ENCODE measurements around the gene SLC12A7.
"Not testable (repeated sequence)": the region's sequence is repeated elsewhere in the genome, so short reads cannot be mapped to it uniquely, and the experiment has no call there.

The SLC12A7 gene

GRCh38 chr5:1005904-1006655, 105.8 kb downstream of the SLC12A7 start:
- H3K4me1 ChIP-seq (ENCODE audit: control insufficient read depth, insufficient read depth, low read length, poor library complexity, severe bottlenecking), result peaks cover 3% of the 10 kb centered on the region
- no peaks in the 10 kb centered on the region for H3K36me3 ChIP-seq (ENCODE audit: control insufficient read depth, insufficient read depth, low read length)
- 94 to 95% methylated on average over 5 to 11 of the region's 13 CpGs for WGBS, 2 experiments (ENCODE audit: insufficient coverage in 2 of 2)
- H3K9me3 ChIP-seq (ENCODE audit: control insufficient read depth, low read length), result no peaks in the 10 kb centered on the region
- H3K27ac ChIP-seq (ENCODE audit: low read depth, low read length, severe bottlenecking), result no peak overlapping the region
- H3K4me3 ChIP-seq (ENCODE audit: extremely low read depth, insufficient read depth, low read length, poor library complexity, severe bottlenecking), result no peak overlapping the region

- Histone ChIP-seq H3K4me1 (ENCODE audit: control insufficient read depth, insufficient read depth, low read length, poor library complexity, severe bottlenecking) (peaks cover 3% of the 10 kb centered on the region), H3K27ac (ENCODE audit: low read depth, low read length, severe bottlenecking) (no peak overlapping the region), H3K9me3 (ENCODE audit: control insufficient read depth, low read length) (no peaks in the 10 kb centered on the region), H3K36me3 (ENCODE audit: control insufficient read depth, insufficient read depth, low read length) (no peaks in the 10 kb centered on the region), H3K4me3 (ENCODE audit: extremely low read depth, insufficient read depth, low read length, poor library complexity, severe bottlenecking) (peak overlapping the region; percentile 44)
- WGBS, 2 experiments (ENCODE audit: insufficient coverage in 2 of 2), result 49 to 52% methylated on average over 41 to 44 of the region's 47 CpGs
Measured at GRCh38 chr5:1005249-1005851, 106.5 kb downstream of the SLC12A7 start.

- WGBS, 2 experiments (ENCODE audit: insufficient coverage in 2 of 2), result 3 to 7% methylated on average over 64 to 68 of the region's 88 CpGs
- Histone ChIP-seq H3K9me3 (ENCODE audit: control insufficient read depth, low read length) (no peaks in the 10 kb centered on the region), H3K4me3 (ENCODE audit: extremely low read depth, insufficient read depth, low read length, poor library complexity, severe bottlenecking) (peak overlapping the region; percentile 44), H3K36me3 (ENCODE audit: control insufficient read depth, insufficient read depth, low read length) (no peaks in the 10 kb centered on the region), H3K4me1 (ENCODE audit: control insufficient read depth, insufficient read depth, low read length, poor library complexity, severe bottlenecking) (peaks cover 3% of the 10 kb centered on the region), H3K27ac (ENCODE audit: low read depth, low read length, severe bottlenecking) (peak overlapping the region; percentile 16)
Measured at GRCh38 chr5:1004461-1005248, 107.2 kb downstream of the SLC12A7 start.

GRCh38 chr5:1003296-1003937, 108.4 kb downstream of the SLC12A7 start:
- whole genome bisulfite sequencing, 2 experiments (ENCODE audit: insufficient coverage in 2 of 2), result 92 to 93% methylated on average over 18 to 19 of the region's 21 CpGs
- Histone ChIP-seq H3K27ac (ENCODE audit: low read depth, low read length, severe bottlenecking) (no peak overlapping the region), H3K36me3 (ENCODE audit: control insufficient read depth, insufficient read depth, low read length) (no peaks in the 10 kb centered on the region)

GRCh38 chr5:1002836-1003235, 109.0 kb downstream of the SLC12A7 start:
- no peaks in the 10 kb centered on the region for H3K36me3 ChIP-seq (ENCODE audit: control insufficient read depth, insufficient read depth, low read length)
- 96 to 97% methylated on average over 9 to 10 of the region's 13 CpGs for WGBS, 2 experiments (ENCODE audit: insufficient coverage in 2 of 2)
- no peak overlapping the region for H3K27ac ChIP-seq (ENCODE audit: low read depth, low read length, severe bottlenecking)
- H3K4me1 ChIP-seq (ENCODE audit: control insufficient read depth, insufficient read depth, low read length, poor library complexity, severe bottlenecking), result peaks cover 3% of the 10 kb centered on the region
- no peak overlapping the region for H3K4me3 ChIP-seq (ENCODE audit: extremely low read depth, insufficient read depth, low read length, poor library complexity, severe bottlenecking)
- no peaks in the 10 kb centered on the region for H3K9me3 ChIP-seq (ENCODE audit: control insufficient read depth, low read length)

More at GRCh38 chr5:1003296-1003937, 108.4 kb downstream of the SLC12A7 start:
- no peaks in the 10 kb centered on the region for H3K9me3 ChIP-seq (ENCODE audit: control insufficient read depth, low read length)
- no peak overlapping the region for H3K4me3 ChIP-seq (ENCODE audit: extremely low read depth, insufficient read depth, low read length, poor library complexity, severe bottlenecking)
- H3K4me1 ChIP-seq (ENCODE audit: control insufficient read depth, insufficient read depth, low read length, poor library complexity, severe bottlenecking), result peaks cover 3% of the 10 kb centered on the region

- H3K27ac ChIP-seq (ENCODE audit: low read depth, low read length, severe bottlenecking), result no peak overlapping the region
- WGBS, 2 experiments (ENCODE audit: insufficient coverage in 2 of 2), result 82% methylated on average over 3 of the region's 4 CpGs; no CpG with 5 or more reads in 1 of the 2 experiments
Measured at GRCh38 chr5:1002271-1002546, 109.7 kb downstream of the SLC12A7 start.

GRCh38 chr5:1001406-1002270, 110.2 kb downstream of the SLC12A7 start:
- peaks cover 10% of the 10 kb centered on the region for H3K4me1 ChIP-seq (ENCODE audit: control insufficient read depth, insufficient read depth, low read length, poor library complexity, severe bottlenecking)
- H3K36me3 ChIP-seq (ENCODE audit: control insufficient read depth, insufficient read depth, low read length), result no peaks in the 10 kb centered on the region
- 92 to 93% methylated on average over 14 to 17 of the region's 19 CpGs for WGBS, 2 experiments (ENCODE audit: insufficient coverage in 2 of 2)

More at GRCh38 chr5:1002271-1002546, 109.7 kb downstream of the SLC12A7 start:
- Histone ChIP-seq H3K4me3 (ENCODE audit: extremely low read depth, insufficient read depth, low read length, poor library complexity, severe bottlenecking) (no peak overlapping the region), H3K36me3 (ENCODE audit: control insufficient read depth, insufficient read depth, low read length) (no peaks in the 10 kb centered on the region), H3K4me1 (ENCODE audit: control insufficient read depth, insufficient read depth, low read length, poor library complexity, severe bottlenecking) (peaks cover 4% of the 10 kb centered on the region), H3K9me3 (ENCODE audit: control insufficient read depth, low read length) (no peaks in the 10 kb centered on the region)

GRCh38 chr5:1000831-1001230, 111.0 kb downstream of the SLC12A7 start:
- 95 to 96% methylated on average over 8 to 9 of the region's 11 CpGs for WGBS, 2 experiments (ENCODE audit: insufficient coverage in 2 of 2)
- H3K27ac ChIP-seq (ENCODE audit: low read depth, low read length, severe bottlenecking); H3K4me3 ChIP-seq (ENCODE audit: extremely low read depth, insufficient read depth, low read length, poor library complexity, severe bottlenecking); H3K36me3 ChIP-seq (ENCODE audit: control insufficient read depth, insufficient read depth, low read length); H3K9me3 ChIP-seq (ENCODE audit: control insufficient read depth, low read length): not testable (repeated sequence)
- H3K4me1 ChIP-seq (ENCODE audit: control insufficient read depth, insufficient read depth, low read length, poor library complexity, severe bottlenecking), result peaks cover 14% of the 10 kb centered on the region

More at GRCh38 chr5:1001406-1002270, 110.2 kb downstream of the SLC12A7 start:
- no peak overlapping the region for H3K4me3 ChIP-seq (ENCODE audit: extremely low read depth, insufficient read depth, low read length, poor library complexity, severe bottlenecking)
- no peak overlapping the region for H3K27ac ChIP-seq (ENCODE audit: low read depth, low read length, severe bottlenecking)
- H3K9me3 ChIP-seq (ENCODE audit: control insufficient read depth, low read length), result no peaks in the 10 kb centered on the region
